Measurements from ENCODE around the gene KLHL15. TPM values are rescaled to one million over a fixed set of nuclear protein-coding genes. Genes with fewer than 3 reads are reported as not detected.
A peak's percentile ranks its signal among the peaks of the same experiment; 100 is the strongest.
"Not testable (repeated sequence)": the region's sequence is repeated elsewhere in the genome, so short reads cannot be mapped to it uniquely, and the experiment has no call there.

KLHL15 gene
- total RNA-seq: 7.8 TPM

- no peak for DNase-seq (ENCODE audit: low spot score)
Observed at GRCh38 chrX:24027086-24027485, at the start of gene KLHL15. Gene KLHL15 (minus strand): TSS chrX:24027186. CDS start chrX:24006693, 20,493 bp downstream.

GRCh38 chrX:24069877-24070276 is 42.9 kb upstream of the KLHL15 start:
- no peak for DNase-seq (ENCODE audit: low spot score)

- DNase-seq (ENCODE audit: low spot score): no peak
Observed at GRCh38 chrX:24063488-24063887, 36.5 kb upstream of the KLHL15 start.

GRCh38 chrX:24055043-24055356 is 28.0 kb upstream of the KLHL15 start:
- DNase-seq (ENCODE audit: low spot score): peak; percentile 44

DNA sequence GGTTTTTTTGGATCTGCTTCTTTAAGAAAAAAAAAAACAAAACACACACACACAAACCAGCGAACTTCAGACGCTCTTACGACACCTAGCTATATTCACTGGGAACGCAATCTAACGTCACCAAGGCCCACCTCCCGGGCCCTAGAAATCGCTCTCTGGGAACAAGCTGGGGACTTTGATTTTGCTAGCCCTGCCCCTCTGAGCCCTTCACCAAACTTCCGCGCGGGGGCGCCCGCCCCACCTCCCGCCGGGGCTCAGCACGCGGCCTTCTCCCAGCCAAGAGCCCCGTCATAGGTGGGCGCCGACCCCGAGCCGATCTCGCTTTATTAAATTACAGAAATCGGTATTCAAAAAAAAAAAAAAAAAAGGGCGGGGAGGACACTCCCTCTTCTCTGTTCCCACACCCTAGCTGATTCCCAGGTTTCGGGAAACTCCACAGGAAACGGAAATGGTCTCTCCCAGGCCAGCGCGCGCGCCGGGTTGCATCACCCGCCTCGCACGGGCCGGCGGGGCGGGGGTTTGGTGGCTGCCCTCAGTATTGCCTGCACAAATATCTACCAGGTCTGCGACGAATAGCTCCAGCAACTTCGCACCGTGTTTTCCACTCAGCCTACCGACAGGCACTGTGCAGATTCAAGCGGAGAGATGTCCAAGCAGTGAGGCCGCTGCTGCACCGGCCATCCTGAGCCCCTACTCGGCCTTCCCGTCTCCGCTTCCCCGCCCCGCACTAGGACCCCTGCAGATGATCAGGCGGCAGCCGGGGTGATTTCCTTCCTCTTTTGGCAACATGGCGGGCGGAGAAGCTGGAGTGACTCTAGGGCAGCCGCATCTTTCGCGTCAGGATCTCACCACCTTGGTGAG is 27.4 kb upstream of the KLHL15 start, which contains the start of gene EIF2S3:
Gene EIF2S3, plus strand, starts transcription at position 775 of the 861 bp plus-strand sequence. Its CDS starts 13 bp downstream, at position 788.
- DNase-seq (ENCODE audit: low spot score): peak; percentile 93

DNA sequence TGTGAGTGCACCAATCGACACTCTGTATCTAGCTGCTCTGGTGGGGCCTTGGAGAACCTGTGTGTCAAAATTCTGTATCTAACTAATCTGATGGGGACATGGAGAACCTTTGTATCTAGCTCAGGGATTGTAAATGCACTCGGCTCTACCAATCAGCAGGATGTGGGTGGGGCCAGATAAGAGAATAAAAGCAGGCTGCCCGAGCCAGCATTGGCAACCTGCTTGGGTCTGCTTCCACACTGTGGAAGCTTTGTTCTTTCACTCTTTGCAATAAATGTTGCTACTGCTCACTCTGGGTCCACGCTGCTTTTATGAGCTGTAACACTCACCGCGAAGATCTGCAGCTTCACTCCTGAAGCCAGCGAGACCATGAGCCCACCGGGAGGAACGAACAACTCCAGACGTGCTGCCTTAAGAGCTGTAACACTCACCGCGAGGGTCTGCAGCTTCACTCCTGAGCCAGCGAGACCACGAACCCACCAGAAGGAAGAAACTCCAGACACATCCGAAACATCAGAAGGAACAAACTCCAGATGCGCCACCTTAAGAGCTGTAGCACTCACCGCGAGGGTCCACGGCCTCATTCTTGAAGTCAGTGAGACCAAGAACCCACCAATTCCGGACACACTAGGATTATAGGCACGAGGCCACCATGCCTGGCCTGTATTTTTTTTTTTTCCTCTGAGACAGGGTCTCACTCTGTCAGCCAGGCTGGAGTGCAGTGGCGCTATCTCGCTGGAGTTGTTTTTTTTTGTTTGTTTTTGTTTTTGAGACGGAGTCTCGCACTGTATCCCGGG is 23.7 kb upstream of the KLHL15 start:
- DNase-seq (ENCODE audit: low spot score): not testable (repeated sequence)

- DNase-seq (ENCODE audit: low spot score): not testable (repeated sequence)
Observed at GRCh38 chrX:24049643-24050042, 22.7 kb upstream of the KLHL15 start.

DNA sequence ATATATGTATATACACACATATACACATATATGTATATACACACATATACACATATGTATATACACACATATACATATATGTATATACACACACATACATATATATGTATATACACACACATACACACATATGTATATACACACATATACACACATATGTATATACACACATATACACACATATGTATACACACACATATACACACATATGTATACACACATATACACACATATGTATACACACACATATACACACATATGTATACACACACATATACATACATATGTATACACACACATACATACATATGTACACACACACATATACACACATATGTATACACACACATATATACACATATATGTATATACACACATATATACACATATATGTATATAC is 19.1 kb upstream of the KLHL15 start:
- not testable (repeated sequence) for DNase-seq (ENCODE audit: low spot score)

DNA sequence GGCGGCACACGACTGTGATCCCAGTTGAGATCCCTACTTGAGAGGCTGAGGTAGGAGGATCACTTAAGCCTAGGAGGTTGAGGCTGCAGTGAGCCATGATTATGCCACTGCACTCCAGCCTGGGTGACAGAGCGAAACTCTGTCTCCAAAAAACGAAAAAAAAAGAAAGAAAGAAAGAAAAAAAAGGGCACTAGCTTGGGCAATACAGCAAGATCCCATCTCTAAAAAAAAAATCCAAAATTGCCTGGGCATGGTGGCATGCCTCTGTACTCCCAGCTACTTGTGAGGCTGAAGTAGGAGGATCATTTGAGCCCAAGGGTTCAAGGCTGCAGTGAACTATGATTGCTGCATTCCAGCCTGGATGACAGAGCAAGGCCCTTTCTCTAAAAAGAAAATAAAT is 10.7 kb upstream of the KLHL15 start:
- DNase-seq (ENCODE audit: low spot score): no peak

DNA sequence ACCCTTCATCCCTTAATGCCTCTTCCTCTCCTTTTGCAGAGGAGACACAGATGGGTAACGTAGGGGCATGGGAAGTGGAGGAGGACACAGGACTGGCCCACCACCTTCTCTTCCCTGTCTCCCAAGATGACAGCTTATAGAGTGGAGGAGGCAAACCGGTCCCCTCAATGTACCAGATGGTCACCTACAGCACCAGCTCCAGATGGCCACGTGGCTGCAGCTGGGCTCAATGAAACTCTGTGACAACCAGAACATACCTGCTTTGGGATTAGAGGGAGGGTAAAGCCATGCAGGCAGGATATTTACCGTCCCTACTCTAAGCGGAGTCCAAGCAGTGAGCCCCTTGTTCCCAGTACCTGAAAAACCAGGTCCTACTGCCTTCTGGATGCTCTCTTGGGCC is 7.5 kb upstream of the KLHL15 start:
- DNase-seq (ENCODE audit: low spot score): no peak

- DNase-seq (ENCODE audit: low spot score): no peak
Observed at GRCh38 chrX:24030597-24030996, 3.6 kb upstream of the KLHL15 start.

DNA sequence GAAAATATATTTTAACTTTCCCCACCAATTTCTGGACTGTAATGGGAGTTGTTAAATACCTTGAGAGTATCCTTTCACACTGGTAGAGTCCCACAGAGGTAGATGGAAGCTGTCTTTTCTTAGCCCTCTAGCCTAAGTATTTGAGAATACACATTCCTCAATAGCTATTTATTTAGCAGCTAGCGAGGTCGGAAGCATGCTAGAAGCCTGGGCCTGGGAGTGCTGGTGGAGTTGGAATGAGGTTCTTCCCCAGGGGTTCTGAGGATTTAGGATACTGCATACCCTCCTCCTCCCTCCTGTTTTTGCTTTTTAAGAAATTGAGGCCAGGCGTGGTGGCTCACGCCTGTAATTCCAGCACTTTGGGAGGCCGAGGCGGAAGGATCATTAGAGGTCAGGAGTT is 999 bp upstream of the KLHL15 start:
- DNase-seq (ENCODE audit: low spot score): no peak

GRCh38 chrX:24026432-24026831 is 554 bp downstream of the KLHL15 start:
- DNase-seq (ENCODE audit: low spot score): no peak

DNA sequence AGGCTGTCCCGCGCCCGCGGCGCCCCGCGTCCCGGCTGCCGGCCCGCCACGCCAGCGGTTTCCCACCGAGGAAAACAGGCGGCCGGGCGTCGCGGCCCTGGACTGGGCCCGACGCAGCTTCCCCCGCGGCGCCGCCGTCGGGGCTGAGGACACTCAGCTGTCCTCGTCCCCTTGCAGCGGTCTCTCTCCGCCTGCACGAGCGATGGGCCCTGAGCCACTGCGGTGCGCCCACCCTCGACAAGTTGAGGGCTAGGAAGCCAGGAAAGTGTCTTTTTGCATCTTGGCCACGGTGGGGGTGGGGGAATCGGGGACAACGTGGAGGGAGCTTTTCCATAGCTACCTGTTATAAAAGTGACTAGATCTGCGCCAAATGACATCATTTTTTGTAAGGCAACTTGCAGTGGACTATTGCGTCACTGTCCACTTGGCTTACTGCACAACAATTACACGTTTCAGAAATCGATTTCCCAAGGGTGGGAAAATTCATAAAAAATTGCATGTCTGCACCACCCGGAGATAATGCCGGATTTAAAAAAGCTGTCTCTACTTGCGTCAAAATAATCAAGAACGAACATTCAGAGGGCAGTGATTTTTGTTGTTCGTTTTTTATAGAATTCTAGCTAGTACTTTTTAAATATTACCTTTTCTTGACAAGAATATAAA is 1.1 kb downstream of the KLHL15 start:
- peak; percentile 45 for DNase-seq (ENCODE audit: low spot score)

GRCh38 chrX:24024819-24025740 is 1.9 kb downstream of the KLHL15 start:
- DNase-seq (ENCODE audit: low spot score): peak; percentile 88

- DNase-seq (ENCODE audit: low spot score): no peak
Observed at GRCh38 chrX:24023972-24024669, 2.9 kb downstream of the KLHL15 start.

- no peak for DNase-seq (ENCODE audit: low spot score)
Observed at GRCh38 chrX:24023544-24023943, 3.4 kb downstream of the KLHL15 start.

- no peak for DNase-seq (ENCODE audit: low spot score)
Observed at GRCh38 chrX:24020306-24020876, 6.6 kb downstream of the KLHL15 start.

DNA sequence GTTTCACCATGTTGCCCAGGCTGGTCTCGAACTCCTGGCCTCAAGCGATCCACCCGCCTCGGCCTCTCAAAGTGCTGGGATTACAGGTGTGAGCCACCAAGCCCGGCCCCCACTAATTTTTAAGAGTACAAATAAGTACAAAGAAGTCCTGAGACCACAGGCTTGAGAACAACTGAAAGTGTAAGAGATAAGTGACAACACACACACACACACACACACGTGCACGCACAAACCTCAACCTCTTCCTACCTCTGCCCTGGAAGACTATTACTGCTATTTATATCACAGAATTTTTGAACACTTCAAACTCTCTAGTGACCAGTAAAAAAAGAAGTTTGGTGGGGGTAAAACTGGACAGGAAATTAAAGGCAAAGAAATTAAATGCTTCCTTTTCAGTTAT is 7.5 kb downstream of the KLHL15 start:
- DNase-seq (ENCODE audit: low spot score): no peak

GRCh38 chrX:24018809-24019208 is 8.2 kb downstream of the KLHL15 start:
- DNase-seq (ENCODE audit: low spot score): no peak
